Measurements from ENCODE around the gene HES4.

Gene HES4

GRCh38 chr1:956636-957035, 43.3 kb downstream of the HES4 start:
- TF ChIP-seq CREB1 (IDR thresholded peaks at IDR 0.05; ENCODE audit: low read depth): no peak
- no peak for TF ChIP-seq MAX (IDR thresholded peaks at IDR 0.05)
- no peak for TF ChIP-seq RAD21 (IDR thresholded peaks at IDR 0.05; ENCODE audit: low read depth)
- no peak for TF ChIP-seq REST (IDR thresholded peaks at IDR 0.05; ENCODE audit: low read depth)
- no peak for TF ChIP-seq YY1 (IDR thresholded peaks at IDR 0.05; ENCODE audit: low read depth)
- TF ChIP-seq ZBTB7A (IDR thresholded peaks at IDR 0.05; ENCODE audit: low read depth): no peak
- no peak for TF ChIP-seq NFIC (IDR thresholded peaks at IDR 0.05)
- no peak for TF ChIP-seq TEAD4 (IDR thresholded peaks at IDR 0.05)
- no peak for TF ChIP-seq TAF1 (IDR thresholded peaks at IDR 0.05; ENCODE audit: low read depth)
- no peak for TF ChIP-seq CEBPB (IDR thresholded peaks at IDR 0.05)
- no peak for TF ChIP-seq FOXM1 (IDR thresholded peaks at IDR 0.05; ENCODE audit: borderline replicate concordance, low read depth)
- no peak for TF ChIP-seq EP300 (IDR thresholded peaks at IDR 0.05; ENCODE audit: borderline replicate concordance)
- TF ChIP-seq USF1 (IDR thresholded peaks at IDR 0.05): no peak

GRCh38 chr1:955474-955873, 44.4 kb downstream of the HES4 start:
- TF ChIP-seq EGR1 (IDR thresholded peaks at IDR 0.05): no peak
- TF ChIP-seq CREB1 (IDR thresholded peaks at IDR 0.05; ENCODE audit: low read depth): no peak
- no peak for TF ChIP-seq USF1 (IDR thresholded peaks at IDR 0.05)
- no peak for TF ChIP-seq MAX (IDR thresholded peaks at IDR 0.05)
- no peak for TF ChIP-seq REST (IDR thresholded peaks at IDR 0.05; ENCODE audit: low read depth)
- no peak for TF ChIP-seq YY1 (IDR thresholded peaks at IDR 0.05; ENCODE audit: low read depth)
- no peak for TF ChIP-seq CEBPB (IDR thresholded peaks at IDR 0.05)
- no peak for TF ChIP-seq TCF12 (IDR thresholded peaks at IDR 0.05; ENCODE audit: low read depth)
- TF ChIP-seq NFIC (IDR thresholded peaks at IDR 0.05): no peak
- no peak for TF ChIP-seq FOXM1 (IDR thresholded peaks at IDR 0.05; ENCODE audit: borderline replicate concordance, low read depth)
- no peak for TF ChIP-seq RAD21 (IDR thresholded peaks at IDR 0.05; ENCODE audit: low read depth)
- TF ChIP-seq EP300 (IDR thresholded peaks at IDR 0.05; ENCODE audit: borderline replicate concordance): no peak
- no peak for TF ChIP-seq ZBTB7A (IDR thresholded peaks at IDR 0.05; ENCODE audit: low read depth)
- no peak for TF ChIP-seq TEAD4 (IDR thresholded peaks at IDR 0.05)
- no peak for TF ChIP-seq TAF1 (IDR thresholded peaks at IDR 0.05; ENCODE audit: low read depth)

- TF ChIP-seq NFIC (IDR thresholded peaks at IDR 0.05) (no peak), MAX (IDR thresholded peaks at IDR 0.05) (no peak), ZBTB7A (IDR thresholded peaks at IDR 0.05; ENCODE audit: low read depth) (no peak), TEAD4 (IDR thresholded peaks at IDR 0.05) (no peak), TCF12 (IDR thresholded peaks at IDR 0.05; ENCODE audit: low read depth) (no peak), CEBPB (IDR thresholded peaks at IDR 0.05) (no peak), EP300 (IDR thresholded peaks at IDR 0.05; ENCODE audit: borderline replicate concordance) (no peak), TAF1 (IDR thresholded peaks at IDR 0.05; ENCODE audit: low read depth) (no peak)
Measured at GRCh38 chr1:954927-955326, 45.0 kb downstream of the HES4 start.

GRCh38 chr1:953524-954320, 46.2 kb downstream of the HES4 start:
- no peak for TF ChIP-seq CREB1 (IDR thresholded peaks at IDR 0.05; ENCODE audit: low read depth)
- TF ChIP-seq MAX (IDR thresholded peaks at IDR 0.05): no peak
- no peak for TF ChIP-seq FOXM1 (IDR thresholded peaks at IDR 0.05; ENCODE audit: borderline replicate concordance, low read depth)
- no peak for TF ChIP-seq TCF12 (IDR thresholded peaks at IDR 0.05; ENCODE audit: low read depth)
- TF ChIP-seq EGR1 (IDR thresholded peaks at IDR 0.05): no peak
- TF ChIP-seq TAF1 (IDR thresholded peaks at IDR 0.05; ENCODE audit: low read depth): no peak
- no peak for TF ChIP-seq USF1 (IDR thresholded peaks at IDR 0.05)
- no peak for TF ChIP-seq EP300 (IDR thresholded peaks at IDR 0.05; ENCODE audit: borderline replicate concordance)
- no peak for TF ChIP-seq YY1 (IDR thresholded peaks at IDR 0.05; ENCODE audit: low read depth)
- no peak for TF ChIP-seq TEAD4 (IDR thresholded peaks at IDR 0.05)
- TF ChIP-seq REST (IDR thresholded peaks at IDR 0.05; ENCODE audit: low read depth): no peak
- TF ChIP-seq RAD21 (IDR thresholded peaks at IDR 0.05; ENCODE audit: low read depth): no peak
- TF ChIP-seq NFIC (IDR thresholded peaks at IDR 0.05): no peak
